ENCODE data around the gene ATG5.
"Not testable (repeated sequence)": the region's sequence is repeated elsewhere in the genome, so short reads cannot be mapped to it uniquely, and the experiment has no call there.

ATG5 gene

DNA sequence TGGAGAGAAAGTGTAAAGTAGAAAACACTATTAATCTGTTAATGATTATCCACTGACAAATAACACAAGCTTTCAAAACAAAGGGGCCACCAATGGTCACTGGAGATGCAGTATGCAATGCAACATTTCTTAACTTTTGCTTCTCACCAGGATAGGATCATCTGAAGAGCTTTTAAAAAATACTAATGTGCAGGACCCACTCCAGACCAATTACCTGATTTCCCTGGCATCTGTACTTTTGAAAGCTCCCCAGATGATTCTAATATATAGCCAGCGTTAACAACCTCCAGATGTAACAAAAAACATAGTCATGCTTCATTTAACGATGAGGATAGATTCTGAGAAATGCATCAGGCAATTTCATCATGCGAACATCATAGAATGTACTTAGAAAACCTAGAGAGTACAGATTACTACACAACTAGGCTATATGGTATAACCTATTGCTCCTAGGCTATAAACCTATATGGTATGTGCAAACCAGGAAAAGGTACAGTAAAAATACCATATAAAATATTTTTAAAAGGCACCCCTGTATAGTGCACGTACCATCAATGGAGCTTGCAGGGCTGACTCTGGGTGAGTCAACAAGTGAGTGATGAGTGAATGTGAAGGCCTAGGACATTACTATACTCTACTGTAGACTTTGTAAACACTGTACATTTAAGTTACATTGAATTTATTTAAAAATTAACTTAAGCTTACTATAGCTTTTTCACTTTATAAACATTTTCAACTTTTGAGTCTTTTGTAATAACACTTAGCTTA lies 69.2 kb downstream of the ATG5 start:
- DNase-seq: peak in 1 of 2 experiments; percentile 5

DNA sequence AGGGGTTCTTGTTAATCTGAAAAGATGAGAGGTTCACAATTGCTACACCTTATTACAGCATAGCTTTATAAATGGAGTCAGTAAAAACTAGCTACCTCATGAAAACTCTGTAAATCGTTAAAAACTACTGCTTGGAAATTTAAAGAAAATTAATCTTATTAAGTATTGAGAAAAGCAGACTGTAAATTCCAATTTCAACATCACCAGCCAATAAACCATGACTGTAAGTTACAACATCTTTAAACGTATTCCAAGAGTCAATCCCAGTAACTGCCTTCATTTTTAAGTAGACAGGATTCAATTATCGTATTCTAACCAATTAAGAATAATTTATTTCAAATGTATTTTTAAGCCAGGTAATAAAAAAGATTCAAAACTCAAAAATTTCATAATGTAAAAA lies 70.3 kb downstream of the ATG5 start:
- no peak for DNase-seq

DNA sequence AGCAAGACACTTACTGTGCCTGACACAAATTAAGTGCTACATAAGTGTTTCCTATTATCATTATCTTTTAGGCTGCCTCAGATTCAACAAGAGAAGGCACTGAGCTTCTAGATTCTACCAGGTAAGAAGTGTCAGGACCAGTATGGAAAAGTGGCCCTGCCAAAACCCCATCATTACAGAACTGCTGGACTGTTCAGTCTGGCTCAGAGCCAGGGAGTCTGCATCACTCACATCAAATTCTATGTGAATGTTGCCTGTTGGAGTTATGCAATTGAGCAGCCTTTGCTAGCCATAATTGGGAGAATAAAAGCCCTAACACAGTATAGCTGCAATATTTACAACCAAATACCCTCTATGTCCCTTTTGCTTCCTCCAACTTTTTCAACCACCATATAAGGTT lies 70.9 kb downstream of the ATG5 start:
- no peak for DNase-seq

DNA sequence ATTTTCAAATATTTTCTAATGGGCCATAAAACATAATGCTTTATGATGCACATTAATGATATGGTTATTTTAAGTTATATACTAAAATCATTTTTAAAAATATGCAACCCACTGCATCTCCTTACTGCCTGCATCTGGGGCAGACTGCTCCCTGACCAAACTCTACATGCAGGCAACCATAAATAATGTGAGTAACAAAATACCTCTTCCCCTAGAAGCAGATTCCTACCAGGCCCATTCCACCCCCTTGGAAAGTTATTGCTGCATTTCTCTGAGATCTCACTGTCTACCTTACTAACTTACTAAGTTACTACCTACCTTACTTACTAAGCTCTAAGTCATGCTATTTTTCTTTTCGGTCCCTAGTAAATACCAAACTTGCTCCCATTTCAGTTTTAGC lies 71.8 kb downstream of the ATG5 start:
- DNase-seq: no peak

DNA sequence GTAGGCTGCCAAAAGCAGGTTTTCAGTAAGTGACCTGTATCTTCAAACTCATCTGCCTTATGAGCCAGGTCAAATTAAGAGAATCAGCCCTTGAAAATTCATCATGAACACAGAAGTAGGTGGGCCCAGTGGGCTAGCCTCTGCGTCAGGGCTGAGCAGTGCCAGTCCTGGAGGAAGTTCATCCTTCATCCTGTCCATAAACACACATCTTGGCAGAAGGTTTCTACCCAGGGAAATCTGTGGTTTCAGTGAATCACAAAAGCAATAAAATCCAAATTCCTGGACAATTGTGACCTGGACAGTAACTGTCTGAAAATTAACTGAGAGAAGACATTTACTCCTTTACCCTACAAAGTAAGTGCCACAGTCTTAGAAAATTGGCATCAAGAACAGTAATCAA lies 72.4 kb downstream of the ATG5 start:
- DNase-seq: no peak

DNA sequence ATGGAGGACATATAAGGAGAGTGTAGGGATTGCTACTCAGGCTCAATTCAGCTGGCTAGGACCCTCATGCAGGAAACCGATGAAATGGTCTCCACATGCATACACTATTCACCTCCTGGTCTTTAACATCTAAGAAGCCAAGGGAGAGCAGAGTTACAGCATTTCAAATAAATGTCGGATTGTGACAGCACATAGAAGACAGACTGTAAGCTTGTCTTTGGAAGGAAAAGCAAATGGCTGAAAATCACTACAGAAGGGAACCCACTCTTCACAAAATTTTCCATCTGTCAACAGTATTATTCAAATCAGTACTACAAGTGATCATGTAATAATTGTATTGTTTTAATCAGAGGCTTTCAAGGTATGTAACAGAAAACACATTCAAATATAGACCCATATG lies 72.9 kb downstream of the ATG5 start:
- no peak for DNase-seq

DNA sequence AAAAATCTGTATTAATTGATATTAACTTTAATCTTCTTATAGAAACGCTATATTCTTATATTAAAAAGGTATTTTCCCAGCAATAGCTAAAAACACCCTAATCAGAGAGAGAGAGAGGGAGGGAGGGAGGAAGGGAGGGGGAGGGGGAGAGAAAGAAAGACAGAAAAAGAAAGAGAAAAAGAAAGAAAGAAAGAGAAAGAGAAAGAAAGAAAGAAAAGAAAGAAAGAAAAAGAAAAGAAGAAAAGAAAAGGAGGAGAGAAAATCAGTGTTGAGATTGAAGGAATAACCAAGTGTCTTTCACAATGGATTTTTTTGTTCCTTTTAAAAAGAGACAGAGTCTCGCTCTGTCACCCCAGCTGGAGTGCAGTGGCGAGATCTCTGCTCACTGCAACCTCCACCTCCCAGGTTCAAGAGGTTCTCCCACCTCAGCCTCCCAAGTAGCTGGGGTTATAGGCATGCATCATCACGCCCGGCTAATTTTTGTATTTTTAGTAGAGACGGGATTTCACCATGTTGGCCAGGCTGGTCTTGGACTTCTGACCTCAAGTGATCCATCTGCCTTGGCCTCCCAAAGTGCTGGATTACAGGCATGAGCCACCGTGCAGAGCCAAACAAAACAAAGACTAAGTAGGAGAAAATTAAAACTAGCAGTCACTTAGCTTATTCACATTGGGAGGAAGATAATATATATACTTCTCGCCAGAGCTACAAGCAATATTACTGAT lies 73.9 kb downstream of the ATG5 start:
- not testable (repeated sequence) for DNase-seq

DNA sequence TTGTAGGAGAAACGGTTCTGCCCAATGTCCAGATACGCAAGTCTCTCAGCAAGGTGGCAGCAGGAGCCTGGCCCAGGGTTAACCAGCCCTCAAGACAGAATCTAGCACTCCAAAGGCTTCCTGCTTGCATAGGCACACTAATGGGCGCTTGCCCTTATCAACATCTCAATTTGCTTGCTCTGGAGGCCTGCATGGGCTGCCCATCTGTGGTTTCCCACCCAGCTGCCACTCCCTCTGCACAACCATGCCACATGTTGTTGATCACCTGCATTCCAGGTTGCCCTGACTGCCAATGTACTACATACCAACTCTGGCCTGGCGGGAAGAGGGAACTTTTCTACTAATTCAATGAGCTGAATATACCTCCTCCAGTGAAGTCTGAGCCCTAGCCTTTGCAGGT lies 74.6 kb downstream of the ATG5 start:
- no peak for DNase-seq

DNA sequence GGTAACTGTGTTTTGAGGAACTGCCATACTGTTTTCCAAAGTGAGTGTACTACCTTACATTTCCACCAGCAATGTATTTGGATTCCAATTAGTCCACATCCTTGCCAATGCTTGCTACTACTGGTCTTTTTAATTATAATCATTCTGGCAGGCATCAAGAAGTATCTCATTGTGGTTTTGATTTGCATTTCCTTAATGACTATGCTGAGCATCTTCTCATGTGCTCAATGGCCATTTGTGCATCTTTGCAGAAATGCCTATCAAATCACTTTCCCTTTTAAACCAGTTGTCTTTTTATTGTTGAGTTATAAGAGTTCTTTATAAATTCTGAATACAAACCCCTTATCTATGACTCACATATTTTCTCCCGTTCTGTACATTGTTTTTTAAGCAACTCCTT lies 75.9 kb downstream of the ATG5 start:
- no peak for DNase-seq

DNA sequence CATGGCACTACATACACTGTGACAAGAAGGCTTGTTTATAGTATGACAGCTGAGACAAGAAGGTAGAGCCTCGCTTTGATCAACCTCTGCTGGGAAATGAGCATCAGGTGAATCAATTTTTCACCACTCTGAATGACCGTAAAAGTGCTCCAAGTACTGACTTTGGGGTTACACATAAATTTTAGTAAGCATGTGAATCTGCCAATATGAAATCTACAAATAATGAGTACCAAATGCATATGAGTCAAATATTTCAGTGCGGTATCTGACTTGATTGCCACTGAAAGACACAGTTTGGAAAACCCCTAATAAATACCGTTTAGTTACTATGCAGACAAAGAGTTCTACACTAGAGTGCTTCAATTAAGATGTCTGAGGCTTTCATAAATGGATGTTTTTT lies 77.8 kb downstream of the ATG5 start:
- DNase-seq: no peak

DNA sequence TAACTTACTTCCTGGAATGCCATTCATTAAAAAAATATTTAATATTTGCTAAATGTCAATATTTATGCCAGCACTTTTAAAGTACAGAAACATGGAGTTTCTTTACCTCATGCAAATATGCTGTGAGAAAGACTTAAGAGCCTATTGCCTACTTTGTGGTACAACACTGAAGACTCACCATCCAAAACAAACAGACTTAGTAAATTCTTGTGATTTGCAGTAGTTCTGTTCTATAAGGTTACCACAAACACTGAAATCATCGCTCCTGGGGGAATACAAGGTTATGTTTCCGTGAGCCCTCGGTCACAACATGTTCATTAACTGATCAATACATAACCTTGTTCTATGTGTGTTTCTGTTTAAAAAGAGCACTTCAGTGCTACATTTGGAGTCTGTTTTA lies 78.3 kb downstream of the ATG5 start:
- no peak for DNase-seq

DNA sequence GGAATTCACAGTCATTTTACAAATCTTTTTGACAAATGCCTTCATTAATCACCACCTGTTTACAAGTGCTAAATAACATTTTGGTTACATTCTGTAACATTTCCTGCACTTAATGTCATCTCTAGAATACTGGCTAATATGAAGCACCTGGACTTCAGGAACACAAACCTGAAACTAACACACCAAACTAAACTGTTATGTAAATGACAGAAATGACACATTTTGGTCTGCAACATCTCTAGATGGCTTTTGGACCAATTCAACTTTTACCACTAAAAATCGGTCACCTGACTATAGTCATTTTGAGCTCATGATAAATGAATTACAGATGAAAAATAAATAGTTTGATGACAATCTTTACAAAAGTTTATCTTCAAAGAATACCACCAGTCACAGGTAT lies 80.6 kb downstream of the ATG5 start:
- no peak for DNase-seq

DNA sequence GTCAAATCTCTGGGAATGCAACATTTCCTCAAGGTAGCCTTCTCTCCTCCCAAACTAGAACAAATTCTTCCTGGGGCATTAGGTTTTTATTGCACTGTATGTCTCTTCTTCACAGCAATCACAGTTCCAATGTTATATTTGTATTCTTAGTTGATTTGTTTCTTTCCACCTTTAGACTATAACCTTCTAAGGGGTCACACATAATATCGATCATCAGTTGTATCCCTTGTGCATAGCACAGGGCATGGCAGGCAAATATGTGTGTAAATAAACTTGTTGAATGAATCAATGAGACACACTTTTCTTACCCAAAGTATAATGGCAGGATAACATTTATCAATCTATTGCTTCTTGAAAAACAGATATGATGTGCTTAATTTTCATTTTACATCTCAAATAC lies 81.0 kb downstream of the ATG5 start:
- DNase-seq: no peak

DNA sequence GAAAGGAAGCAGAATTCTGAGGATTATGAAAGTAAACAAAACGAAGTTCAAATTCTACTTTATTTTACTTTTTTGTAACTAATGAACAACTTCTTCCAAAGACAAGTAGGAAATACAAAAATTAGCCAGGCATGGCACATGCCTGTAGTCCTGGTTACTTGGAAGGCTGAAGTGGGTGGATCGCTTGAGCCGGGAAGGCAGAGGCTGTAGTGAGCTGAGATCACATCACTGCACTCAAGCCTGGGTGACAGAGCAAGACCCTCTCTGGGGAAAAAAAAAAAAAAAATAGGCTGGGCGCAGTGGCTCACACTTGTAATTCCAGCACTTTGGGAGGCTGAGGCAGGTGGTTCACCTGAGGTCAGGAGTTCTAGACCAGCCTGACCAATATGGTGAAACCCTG lies 82.3 kb downstream of the ATG5 start:
- DNase-seq: no peak

DNA sequence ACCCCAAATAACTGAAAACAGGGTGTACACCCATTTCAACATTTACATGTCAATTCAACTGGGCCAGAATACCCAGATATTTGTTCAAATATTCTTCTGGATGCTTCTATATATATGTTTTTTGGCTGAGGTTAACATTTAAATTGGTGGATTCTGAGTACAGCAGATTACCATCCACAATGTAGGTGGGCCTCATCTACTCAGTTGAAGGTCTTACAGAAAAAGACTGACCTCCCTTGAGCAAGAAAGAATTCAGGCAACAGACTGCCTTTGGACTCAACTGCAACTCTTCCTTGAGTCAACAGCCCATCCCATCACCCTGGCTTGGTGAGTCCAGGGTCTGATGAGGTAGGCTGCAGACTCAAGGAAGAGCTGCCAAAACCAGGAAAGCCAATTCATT lies 84.1 kb downstream of the ATG5 start:
- no peak for DNase-seq

DNA sequence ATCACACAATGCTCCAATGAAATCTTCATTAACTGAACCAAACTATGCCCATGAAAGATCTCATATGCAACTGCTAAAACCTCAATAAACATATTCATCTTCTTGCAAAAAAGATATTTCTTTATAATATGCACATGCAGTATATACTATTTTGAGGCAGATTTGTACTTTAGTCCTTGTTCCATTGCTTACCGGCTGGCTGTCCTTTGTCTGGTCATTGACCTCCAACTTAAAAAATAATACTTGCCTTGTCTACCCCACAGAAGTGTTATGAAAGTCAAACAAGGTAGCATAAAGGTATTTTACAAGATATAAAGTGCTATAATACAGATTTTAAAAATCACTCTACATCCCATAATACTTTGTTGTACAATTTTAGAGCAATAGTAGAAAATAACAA lies 88.3 kb downstream of the ATG5 start:
- DNase-seq: no peak

DNA sequence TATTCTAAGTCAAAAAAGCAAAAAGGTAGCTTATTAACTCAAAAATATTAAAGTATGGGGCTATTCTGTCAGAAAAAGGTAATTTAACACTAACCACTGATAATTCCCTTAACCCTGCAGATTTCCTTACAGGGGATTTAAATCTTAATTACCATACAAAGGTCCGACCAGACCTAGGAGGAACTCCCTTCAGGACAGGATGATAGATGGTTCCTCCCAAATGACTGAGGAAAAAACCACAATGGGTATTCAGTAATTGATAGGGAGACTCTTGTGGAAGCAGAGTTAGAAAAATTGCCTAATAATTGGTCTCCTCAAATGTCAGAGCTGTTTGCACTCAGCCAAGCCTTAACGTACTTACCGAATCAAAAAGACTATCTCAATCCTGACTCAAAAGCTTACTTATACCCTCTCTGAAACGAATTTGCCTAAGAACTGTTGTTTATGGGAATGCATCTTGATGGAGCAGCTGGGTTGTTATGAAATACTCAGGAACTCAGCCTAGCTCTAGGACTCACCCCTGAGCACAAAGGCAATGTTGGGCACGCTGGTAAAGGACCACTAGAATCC lies 95.6 kb downstream of the ATG5 start:
- DNase-seq: not testable (repeated sequence)

DNA sequence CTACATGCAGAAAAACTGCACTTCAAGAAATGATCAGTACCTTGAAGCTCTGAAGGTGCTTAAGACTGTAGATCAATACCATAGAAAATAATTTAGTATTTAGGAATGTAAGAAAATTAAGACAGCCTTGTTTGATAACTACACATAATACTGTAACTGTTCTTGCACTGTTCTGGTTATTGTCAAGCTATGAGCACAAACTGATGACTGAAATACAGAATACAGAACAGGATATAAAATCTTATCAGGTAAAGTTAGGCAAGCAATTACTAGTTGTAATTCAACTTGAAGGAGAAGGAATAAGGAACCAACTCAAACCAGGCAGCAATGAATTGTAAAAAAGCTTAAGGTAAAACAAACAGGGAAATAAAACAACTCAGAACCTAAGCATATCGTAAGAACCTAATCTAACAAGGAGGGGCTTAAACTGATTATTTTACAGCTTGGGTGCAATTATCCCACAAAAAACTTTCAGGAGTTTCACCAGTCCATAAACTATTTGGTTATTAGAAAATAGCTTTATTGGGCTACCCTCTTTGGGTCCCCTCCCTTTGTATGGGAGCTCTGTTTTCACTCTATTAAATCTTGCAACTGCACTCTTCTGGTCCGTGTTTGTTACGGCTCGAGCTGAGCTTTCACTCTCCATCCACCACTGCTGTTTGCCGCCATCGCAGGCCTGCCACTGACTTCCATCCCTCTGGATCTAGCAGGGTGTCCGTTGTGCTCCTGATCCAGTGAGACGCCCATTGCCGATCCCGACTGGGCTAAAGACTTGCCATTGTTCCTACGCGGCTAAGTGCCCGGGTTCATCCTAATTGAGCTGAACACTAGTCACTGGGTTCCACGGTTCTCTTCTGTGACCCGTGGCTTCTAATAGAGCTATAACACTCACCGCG lies 97.7 kb downstream of the ATG5 start:
- DNase-seq: no peak

DNA sequence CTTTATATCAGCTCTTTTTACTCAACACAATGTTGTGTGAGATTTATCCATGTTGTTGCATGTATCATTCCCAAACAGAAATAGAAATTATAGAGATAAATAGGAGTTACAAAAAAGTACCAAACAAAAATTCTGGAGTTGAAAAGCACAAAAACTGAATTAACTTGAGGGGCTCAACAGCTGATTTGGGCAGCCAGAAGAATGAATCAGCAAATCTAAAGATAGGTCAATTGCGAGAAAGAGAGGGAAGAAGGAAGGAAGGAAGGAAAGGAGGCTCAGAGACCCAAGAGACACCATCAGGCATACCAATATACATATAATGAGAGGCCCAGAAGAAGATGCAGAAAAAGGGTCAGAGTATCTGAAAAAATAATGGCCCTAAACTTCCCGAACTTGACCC lies 98.9 kb downstream of the ATG5 start:
- DNase-seq: no peak

DNA sequence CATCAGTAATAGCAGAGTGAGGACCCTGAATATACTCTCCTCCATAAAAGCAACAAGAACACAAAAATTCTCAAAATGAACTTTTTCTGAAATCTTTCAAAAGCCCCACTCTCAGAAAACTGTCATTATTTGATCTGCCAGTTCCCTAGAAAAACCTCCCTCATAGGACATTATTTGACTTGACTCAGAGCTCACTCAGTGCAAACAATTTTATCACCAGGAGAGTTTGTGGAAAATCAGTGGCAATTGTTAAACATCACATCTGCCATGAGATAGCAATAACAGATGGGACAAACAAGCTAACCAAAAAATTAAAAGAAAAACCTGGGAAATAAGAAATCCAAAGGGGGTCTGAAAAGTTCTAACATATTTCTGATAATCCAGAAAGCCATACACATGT lies 100.0 kb downstream of the ATG5 start:
- DNase-seq: no peak

DNA sequence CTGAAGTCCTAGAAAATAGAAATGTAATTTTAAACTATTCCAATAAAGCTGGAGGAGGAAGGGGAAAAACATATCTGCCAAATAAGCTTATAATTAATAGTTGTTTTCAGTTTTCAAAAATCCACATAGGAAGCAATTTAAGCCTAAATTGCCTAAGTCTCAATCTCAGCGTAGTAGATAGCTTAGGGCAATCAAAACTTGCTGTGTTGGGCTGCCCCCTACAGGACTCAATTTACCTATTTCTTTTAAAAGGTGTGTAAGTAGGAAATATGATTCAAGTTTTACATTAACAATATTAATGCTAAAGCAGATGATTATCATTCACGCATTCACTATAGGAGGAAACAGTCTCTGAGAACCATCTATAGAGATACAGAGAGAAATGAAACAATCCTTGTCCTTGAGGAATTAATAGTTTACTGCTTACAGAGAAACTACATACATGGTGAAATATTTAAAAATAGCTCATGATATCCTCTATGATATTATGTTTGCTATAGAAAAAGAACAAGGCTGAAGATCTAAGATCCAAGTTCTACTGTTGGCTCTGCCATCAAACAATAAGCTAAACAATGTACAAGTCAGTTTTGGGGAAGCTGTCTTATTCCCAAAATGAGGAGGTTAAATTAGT lies 102.1 kb downstream of the ATG5 start:
- DNase-seq: peak; percentile 5 to 22

DNA sequence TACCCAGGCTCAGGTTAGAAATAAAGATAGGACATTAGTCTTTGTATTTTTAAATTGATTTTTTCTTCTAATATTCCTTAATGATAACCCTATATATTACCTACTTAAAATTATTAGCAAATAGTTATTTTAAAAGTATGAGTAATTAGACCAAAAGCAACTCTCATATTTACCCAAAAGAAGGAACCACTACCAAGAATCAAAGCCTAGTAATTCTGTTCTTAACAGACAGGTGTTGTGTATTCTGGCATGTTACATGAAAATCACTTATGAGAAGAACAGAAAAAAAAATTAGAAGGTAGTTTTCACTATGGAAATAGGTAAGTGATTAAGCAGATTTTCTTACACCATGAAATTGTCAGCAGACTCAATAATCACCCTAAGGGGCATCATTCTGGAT lies 105.1 kb downstream of the ATG5 start:
- no peak for DNase-seq

DNA sequence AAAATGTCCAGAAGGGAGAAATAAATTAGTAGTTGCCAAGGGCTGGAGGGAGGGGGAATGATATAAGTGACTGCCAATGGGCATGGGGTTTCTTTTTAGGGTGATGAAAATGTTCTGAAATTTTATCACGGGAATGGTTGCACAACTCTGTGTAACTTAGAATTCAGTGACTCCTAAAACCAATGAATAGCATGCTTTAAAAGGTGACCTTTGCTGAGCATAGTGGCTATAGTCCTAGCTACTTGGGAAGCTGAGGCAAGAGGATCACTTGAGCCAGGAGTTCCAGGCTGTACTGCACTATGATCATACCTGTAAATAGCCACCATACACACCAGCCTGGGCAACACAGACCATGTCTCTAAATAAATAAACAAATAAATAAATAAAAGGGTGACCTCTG lies 109.0 kb downstream of the ATG5 start:
- no peak for DNase-seq

Data from NCI-H187 (cell line).